Ishikawa (cell line): ENCODE measurements around the gene MCL1.

Source experiments
- CEBPB ChIP-seq: IDR thresholded peaks from 2 replicates; pipeline ENCODE4 v1.6.1; 2012
- CREB1 ChIP-seq: IDR thresholded peaks from 2 replicates; pipeline ENCODE4 v1.6.1; 2012; ENCODE audit warnings: low read depth
- EGR1 ChIP-seq: IDR thresholded peaks from 2 replicates; pipeline ENCODE4 v1.6.1; 2012
- EP300 ChIP-seq: IDR thresholded peaks from 2 replicates; pipeline ENCODE4 v1.6.1; 2012; ENCODE audit warnings: borderline replicate concordance
- FOXM1 ChIP-seq: IDR thresholded peaks from 2 replicates; pipeline ENCODE4 v1.6.1; 2012; ENCODE audit warnings: low read depth, borderline replicate concordance
- NFIC ChIP-seq: IDR thresholded peaks from 2 replicates; pipeline ENCODE4 v1.6.1; 2012
- RAD21 ChIP-seq: IDR thresholded peaks from 2 replicates; pipeline ENCODE4 v1.6.1; 2012; ENCODE audit warnings: low read depth
- TAF1 ChIP-seq: IDR thresholded peaks from 2 replicates; pipeline ENCODE4 v1.6.1; 2012; ENCODE audit warnings: low read depth, mild to moderate bottlenecking
- TCF12 ChIP-seq: IDR thresholded peaks from 2 replicates; pipeline ENCODE4 v1.6.1; 2012; ENCODE audit warnings: low read depth
- TEAD4 ChIP-seq: IDR thresholded peaks from 2 replicates; pipeline ENCODE4 v1.6.1; 2012
- YY1 ChIP-seq: IDR thresholded peaks from 2 replicates; pipeline ENCODE4 v1.6.1; 2012; ENCODE audit warnings: low read depth
- ZBTB7A ChIP-seq: IDR thresholded peaks from 2 replicates; pipeline ENCODE4 v1.6.1; 2012; ENCODE audit warnings: low read depth
- TF ChIP-seq, protein P1 (sequence below): IDR thresholded peaks from 2 replicates; pipeline ENCODE4 v1.6.1; 2012
- TF ChIP-seq, protein P2 (sequence below): IDR thresholded peaks from 2 replicates; pipeline ENCODE4 v1.6.1; 2012; ENCODE audit warnings: low read depth, mild to moderate bottlenecking
- TF ChIP-seq, protein P3 (sequence below): IDR thresholded peaks from 2 replicates; pipeline ENCODE4 v1.6.1; 2012

MCL1 gene

DNA sequence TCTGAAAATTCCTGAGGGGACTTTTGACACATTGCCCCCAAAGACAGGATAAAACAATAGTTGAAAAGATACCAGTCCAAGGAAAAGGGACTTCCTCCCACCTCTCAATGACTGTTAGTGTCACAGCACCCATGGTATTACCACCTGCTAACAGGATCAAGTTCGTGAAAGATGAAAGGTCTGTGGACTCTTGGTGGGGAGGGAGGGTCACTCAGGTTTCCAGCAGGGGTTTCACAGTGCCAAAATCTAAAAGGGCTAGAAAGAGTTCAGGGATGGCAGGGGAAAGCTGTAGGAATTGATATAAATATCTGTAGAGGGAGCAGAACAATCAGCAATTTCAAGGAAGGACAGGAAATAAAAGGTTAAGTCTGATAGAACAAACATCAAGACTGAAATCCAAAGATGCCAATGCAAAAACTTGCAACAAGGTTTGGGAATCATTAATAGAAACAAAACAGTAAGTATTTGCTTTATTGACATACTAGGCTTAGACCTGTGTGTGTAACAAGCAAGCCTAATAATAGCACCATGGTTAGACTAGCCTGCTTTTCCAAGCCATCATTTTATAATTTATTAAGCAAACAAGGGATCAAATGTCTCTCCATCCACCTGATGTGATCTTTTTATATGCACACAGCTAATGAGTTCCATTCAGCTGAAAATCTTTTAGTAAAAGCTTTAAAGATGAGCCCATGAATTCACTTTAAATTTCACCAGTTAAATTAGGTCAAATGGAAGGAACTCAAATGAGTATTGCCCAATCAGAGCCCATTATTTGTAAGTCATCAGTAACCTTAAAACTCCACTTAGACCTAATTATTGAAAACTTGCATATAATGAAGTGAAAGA, 3.7 kb downstream of the MCL1 start:
- TF ChIP-seq RAD21 (no peak), TEAD4 (no peak), CREB1 (no peak), CEBPB (no peak; the same call in 1 of the 2 replicates), TAF1 (no peak), EGR1 (no peak)
- TF ChIP-seq, protein P1, sequence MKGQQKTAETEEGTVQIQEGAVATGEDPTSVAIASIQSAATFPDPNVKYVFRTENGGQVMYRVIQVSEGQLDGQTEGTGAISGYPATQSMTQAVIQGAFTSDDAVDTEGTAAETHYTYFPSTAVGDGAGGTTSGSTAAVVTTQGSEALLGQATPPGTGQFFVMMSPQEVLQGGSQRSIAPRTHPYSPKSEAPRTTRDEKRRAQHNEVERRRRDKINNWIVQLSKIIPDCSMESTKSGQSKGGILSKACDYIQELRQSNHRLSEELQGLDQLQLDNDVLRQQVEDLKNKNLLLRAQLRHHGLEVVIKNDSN, result no peak

GRCh38 chr1:150575072-150575489, 4.3 kb downstream of the MCL1 start:
- TF ChIP-seq YY1, result no peak
- no peak for TF ChIP-seq TCF12
- no peak for TF ChIP-seq ZBTB7A
- no peak for TF ChIP-seq NFIC
- TF ChIP-seq TAF1, result no peak
- TF ChIP-seq CEBPB, result no peak
- no peak for TF ChIP-seq EGR1
- TF ChIP-seq TEAD4, result no peak
- TF ChIP-seq RAD21, result no peak
- TF ChIP-seq, protein P2, sequence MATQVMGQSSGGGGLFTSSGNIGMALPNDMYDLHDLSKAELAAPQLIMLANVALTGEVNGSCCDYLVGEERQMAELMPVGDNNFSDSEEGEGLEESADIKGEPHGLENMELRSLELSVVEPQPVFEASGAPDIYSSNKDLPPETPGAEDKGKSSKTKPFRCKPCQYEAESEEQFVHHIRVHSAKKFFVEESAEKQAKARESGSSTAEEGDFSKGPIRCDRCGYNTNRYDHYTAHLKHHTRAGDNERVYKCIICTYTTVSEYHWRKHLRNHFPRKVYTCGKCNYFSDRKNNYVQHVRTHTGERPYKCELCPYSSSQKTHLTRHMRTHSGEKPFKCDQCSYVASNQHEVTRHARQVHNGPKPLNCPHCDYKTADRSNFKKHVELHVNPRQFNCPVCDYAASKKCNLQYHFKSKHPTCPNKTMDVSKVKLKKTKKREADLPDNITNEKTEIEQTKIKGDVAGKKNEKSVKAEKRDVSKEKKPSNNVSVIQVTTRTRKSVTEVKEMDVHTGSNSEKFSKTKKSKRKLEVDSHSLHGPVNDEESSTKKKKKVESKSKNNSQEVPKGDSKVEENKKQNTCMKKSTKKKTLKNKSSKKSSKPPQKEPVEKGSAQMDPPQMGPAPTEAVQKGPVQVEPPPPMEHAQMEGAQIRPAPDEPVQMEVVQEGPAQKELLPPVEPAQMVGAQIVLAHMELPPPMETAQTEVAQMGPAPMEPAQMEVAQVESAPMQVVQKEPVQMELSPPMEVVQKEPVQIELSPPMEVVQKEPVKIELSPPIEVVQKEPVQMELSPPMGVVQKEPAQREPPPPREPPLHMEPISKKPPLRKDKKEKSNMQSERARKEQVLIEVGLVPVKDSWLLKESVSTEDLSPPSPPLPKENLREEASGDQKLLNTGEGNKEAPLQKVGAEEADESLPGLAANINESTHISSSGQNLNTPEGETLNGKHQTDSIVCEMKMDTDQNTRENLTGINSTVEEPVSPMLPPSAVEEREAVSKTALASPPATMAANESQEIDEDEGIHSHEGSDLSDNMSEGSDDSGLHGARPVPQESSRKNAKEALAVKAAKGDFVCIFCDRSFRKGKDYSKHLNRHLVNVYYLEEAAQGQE, result no peak
- TF ChIP-seq FOXM1, result no peak
- TF ChIP-seq, protein P3, sequence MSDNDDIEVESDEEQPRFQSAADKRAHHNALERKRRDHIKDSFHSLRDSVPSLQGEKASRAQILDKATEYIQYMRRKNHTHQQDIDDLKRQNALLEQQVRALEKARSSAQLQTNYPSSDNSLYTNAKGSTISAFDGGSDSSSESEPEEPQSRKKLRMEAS, result no peak
- no peak for TF ChIP-seq EP300
- TF ChIP-seq, protein P1, result no peak

GRCh38 chr1:150574260-150575071, 4.9 kb downstream of the MCL1 start:
- no peak for TF ChIP-seq EP300
- no peak for TF ChIP-seq TAF1
- no peak for TF ChIP-seq TEAD4
- no peak for TF ChIP-seq FOXM1
- TF ChIP-seq YY1, result no peak
- no peak for TF ChIP-seq NFIC
- TF ChIP-seq CEBPB, result no peak
- no peak for TF ChIP-seq TCF12
- TF ChIP-seq RAD21, result no peak
- TF ChIP-seq CREB1, result no peak
- TF ChIP-seq EGR1, result no peak
- TF ChIP-seq, protein P3, result no peak
- TF ChIP-seq, protein P1, result no peak
- no peak for TF ChIP-seq ZBTB7A
- TF ChIP-seq, protein P2, result no peak

DNA sequence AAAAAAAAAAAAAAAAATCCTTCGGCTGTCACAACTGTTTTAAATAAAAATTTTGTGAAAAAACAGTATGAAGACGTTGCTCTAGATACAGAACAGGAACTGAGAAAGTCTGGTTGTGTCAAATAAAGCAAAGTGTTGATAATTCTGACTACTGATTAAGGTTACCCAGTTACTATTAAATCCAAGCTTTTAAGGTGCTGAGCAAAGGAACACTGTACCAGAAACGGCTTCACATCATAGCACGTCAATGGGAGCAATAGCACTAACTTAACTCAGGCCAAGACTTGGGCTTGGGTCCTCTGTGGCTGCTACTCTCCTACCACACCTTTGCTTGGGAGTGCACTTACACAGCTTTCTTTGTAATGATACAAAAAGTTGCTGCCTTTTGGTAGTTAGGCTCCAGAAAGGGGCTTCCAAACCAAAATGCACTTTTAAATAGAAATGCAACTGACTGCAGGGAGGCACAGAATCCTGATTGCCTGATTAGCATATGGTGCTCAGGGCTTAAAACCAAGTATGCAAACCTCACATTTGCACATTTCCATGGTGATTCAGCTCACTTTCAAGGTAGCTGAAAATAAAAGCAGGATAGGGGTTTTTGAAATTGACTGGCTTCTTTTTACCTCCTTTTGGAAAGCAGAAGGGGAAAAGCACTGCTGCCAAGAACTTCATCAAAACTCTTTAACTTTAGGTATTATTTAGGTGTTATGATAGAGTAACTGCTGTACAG, 6.3 kb downstream of the MCL1 start:
- TF ChIP-seq RAD21, result no peak
- no peak for TF ChIP-seq EP300

GRCh38 chr1:150568594-150568966, 10.8 kb downstream of the MCL1 start:
- TF ChIP-seq, protein P1, result no peak
- TF ChIP-seq YY1 (no peak), CEBPB (no peak), NFIC (no peak), CREB1 (no peak), EGR1 (no peak), FOXM1 (no peak), EP300 (no peak), TCF12 (no peak), ZBTB7A (no peak), TEAD4 (no peak), RAD21 (no peak), TAF1 (no peak)
- TF ChIP-seq, protein P2, result no peak
- TF ChIP-seq, protein P3, result no peak
